Dedifferentiated amniotic fluid mesenchymal stem cell (primary cell): Measurements from ENCODE around the gene LIPG.
A peak's percentile ranks its signal among the peaks of the same experiment; 100 is the strongest.

Source experiments
- DNase-seq: peaks from one replicate; pipeline ENCODE4 v3.0.0-alpha.2; 2016; ENCODE audit errors: extremely low spot score

Gene LIPG

DNA sequence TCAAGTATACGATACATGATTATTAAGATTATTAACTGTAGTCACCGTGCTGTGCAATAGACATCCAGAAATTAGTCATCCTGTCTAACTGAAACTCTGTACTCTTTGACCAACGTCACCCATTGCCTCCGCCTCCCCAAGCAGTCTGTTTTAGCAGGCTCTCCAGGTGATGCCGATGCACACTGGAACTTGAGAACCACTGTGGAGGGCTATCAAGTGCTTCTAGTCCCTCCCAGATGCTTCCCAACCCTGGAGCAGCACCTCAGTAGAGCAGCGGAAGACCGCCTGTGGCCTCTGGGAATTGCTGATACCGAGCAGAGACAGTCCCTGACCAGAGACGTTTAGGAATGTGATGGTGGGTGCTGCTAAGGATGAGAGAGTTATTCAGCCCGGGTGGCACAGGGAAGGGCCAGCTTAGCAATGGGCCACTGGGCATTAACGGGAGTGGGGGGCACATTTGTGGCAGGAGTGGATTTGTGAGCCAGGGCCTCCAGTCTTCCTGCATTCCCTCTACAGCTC, 50.7 kb downstream of the LIPG start:
- no peak for DNase-seq

DNA sequence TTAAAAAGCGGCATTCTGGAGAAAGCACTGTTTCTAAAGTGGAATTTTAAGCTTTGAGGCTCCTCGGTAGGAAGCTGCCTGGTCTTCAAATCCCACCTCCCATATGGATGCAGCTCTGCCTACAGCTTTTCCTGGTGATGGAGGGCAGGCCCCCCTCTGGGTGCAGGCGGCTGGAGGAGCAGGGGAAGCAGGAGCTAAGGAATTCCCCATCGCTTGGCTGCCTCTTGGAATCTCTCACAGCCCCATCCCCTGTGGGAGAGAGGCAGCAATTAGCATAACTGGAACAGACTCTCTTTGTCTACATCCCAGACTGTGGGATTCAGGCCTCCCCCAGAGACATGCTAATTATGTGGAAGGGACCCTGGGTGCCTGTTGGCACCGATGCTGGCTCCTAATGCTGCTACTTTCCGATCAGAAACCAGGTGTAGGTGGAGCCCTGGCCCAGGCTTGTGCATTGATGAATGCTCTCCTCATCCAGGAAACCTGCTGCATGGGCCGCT, 51.3 kb downstream of the LIPG start:
- no peak for DNase-seq

GRCh38 chr18:49613641-49614151, 51.8 kb downstream of the LIPG start:
- no peak for DNase-seq

DNA sequence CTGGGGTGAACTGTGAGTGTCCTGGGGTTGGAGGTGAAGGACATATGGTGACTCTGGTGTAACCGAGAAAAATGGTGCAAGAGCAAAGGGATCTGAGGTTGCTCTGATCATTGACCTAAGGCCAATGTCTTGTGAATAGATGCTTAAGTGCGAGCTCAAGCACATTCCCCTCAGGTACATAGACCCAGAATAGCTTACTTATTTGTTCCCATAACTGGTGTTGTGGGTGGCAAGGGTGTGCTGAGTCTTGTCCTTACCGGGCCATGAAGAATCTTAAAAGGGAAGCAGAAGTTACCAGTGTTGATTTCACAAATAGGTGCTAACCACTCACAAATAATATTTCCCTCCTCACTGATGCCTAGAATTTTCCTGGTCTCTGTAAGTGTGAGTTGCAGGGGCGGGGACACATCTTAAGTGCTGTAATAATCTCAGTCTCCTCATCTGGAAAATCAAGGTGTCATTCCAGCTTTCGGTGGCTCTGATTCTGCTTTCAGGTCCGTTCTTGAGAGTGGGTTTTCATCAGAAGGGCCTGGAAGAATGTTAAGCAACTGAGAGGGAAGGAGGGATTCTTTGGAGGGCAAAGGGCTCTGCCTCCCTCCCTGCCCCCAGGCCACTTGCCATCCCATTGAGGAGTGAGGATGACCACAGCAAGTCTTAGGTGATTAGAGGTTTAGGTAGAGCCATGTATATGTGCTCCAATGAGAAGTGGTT, 54.9 kb downstream of the LIPG start:
- DNase-seq: no peak

DNA sequence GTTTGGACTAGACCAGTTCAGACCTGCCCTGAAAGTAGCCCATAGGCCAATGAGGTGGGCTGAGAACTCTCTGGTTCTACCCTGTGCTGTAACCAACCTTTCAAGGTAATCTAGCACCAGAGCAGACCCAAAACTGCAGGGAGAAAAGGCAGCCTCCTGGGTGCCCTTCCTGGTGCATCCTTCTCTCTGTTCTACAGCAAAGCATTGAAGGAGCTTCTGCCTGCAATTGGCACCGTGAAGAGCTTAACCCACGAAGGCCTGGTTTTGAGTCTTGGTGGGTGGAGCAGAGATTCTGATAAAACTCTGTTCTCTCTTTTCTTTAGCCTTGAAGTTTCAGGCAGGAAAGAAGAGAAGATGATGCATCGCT, 55.5 kb downstream of the LIPG start:
- no peak for DNase-seq

- no peak for DNase-seq
Measured at GRCh38 chr18:49617865-49618264, 56.0 kb downstream of the LIPG start.

GRCh38 chr18:49618742-49619681, 57.2 kb downstream of the LIPG start:
- DNase-seq: no peak

- peak; percentile 65 for DNase-seq
Measured at GRCh38 chr18:49619801-49620200, 57.9 kb downstream of the LIPG start.

DNA sequence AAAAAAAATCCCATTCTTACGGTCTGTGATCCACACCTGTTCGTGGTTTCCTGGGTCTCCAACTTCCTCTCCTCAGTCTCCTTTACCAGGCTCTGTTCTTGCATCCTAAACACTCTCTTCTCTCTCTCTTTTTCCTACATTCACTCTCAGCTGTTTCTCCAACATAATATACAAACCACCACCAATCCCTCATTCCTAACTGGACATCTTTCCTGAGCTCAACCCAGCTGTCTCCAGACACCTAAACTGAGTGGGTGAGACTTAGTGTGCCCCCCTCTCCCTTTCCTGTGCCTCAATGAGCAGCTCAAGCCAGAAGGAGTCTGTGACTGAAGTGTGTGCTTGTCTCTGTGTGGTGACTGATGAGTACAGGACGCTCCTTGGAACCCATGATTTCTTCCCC, 59.4 kb downstream of the LIPG start:
- DNase-seq: no peak

- no peak for DNase-seq
Measured at GRCh38 chr18:49621717-49622351, 60.0 kb downstream of the LIPG start.

DNA sequence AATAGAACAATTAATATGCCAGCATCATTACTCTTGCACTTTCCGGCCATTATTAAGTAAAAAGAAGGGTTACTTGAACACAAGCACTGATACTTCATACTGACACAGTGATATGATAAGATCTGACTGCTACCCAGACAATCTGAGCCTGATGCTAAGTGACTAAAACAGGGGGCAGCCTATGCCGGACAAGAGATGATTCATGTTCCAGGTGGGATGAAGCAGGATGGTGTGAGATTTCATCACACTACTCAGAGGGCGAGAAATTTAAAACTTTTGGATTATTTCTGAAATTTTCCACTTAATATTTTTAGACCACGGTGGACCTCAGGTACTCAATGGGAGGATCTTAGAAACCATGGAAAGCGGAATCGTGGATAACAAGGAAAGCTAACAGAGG, 61.7 kb downstream of the LIPG start:
- no peak for DNase-seq

DNA sequence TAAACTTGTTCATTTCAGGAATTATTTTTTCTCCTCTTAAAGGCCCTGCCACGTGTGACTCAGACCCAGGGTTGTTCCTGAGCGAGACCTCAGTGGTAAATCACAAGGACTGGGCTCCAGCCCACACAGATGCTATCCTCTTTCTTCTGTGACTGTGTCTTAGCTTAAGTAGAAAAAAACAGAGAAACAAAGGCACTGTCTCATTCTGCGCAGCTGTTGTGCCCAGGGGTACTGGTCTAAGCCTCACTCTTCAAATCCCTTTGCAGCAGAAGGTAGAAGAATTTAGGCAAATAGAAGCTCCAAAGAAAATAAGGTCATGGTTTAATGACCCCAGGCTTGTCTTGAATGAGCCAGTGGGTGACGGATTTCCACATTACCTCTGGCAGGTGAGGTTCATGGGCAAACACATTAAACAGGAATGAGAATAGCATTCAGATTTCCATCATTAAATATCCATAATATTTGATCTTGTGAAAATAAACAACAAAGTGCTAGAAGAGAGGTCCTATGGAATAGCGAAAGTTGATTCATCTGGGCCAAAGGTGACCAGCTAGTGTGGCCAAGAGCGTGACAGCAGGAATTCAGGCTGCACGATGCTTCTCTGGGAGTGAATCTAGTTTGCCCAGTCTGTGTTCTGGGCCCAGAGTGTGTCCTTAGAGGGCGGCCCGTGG, 63.3 kb downstream of the LIPG start:
- DNase-seq: no peak

- DNase-seq: no peak
Measured at GRCh38 chr18:49626842-49627467, 65.1 kb downstream of the LIPG start.

DNA sequence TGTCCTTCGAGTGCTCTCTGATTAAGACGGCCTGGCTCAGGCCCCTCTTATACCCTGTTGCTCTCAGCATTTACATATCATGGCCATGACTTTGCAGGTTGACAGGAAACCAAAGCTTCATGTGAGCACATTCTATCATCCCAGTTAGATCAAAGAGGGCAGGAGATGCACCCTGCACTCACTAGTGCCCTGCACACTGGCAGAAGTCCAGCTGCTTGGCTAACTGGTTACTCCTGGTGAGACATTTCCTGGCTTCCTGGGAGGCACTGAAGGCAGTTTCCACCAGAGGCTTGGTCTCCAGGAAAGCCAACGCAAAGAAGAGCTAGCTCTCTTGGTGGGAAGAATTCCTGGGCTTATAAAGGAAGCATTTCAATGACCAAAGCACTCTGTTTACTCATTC, 66.3 kb downstream of the LIPG start:
- DNase-seq: no peak

GRCh38 chr18:49628881-49629795, 67.3 kb downstream of the LIPG start:
- DNase-seq: no peak

DNA sequence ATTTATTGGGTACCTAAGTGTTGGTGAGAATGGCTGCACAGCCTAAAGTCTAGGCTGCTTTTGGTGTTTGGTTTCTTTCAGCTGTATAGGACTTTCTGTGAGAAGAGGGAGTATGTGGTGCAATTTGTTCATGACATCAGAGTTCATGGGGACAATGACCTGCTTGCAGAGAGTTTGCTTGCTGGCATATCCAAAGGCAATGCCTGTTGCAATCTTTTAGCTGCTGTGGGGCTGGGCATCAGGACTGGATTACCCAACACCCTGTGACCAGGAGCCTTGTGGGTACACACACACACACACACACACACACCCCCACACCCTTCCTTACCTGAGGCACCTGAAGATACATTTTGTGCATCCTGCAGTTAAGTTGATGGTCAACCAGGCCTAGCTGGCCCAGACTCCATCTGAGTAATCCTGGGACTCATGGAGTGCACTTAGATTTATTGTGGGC, 68.4 kb downstream of the LIPG start:
- DNase-seq: no peak

DNA sequence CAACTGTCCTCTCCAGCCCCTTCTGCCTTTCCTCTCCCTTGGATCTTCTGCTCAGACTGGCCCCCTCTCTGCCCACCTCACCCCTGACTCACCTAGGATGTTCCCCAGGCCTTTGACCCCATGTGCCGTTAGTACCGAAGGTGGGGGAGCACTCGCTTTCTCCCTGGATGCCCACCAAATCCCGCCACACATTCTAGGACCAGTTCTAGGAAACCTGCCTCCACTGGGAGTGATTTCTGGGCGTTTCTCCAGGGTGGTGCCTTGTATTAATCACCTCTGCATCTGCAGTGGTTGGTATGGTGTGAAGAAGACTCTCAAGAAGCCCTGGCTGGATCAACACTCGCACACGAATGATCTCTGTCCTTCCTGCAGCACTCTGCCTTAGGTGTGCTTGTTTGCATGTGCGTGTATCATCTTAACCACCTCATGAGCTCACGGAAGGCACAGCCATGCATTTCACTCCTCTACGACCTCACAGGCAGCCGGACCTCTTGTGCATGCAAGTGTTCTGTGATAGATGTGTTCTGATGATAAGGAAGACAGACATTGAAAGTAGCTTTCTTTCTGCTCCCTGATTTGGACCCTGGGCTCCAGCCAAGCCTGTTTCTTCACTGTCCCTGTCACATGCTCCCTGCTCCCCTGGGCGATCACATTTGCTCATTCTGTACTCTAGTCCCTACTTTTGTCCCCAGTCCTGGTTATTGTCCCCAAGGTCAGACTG, 69.4 kb downstream of the LIPG start:
- DNase-seq: no peak

- no peak for DNase-seq
Measured at GRCh38 chr18:49632588-49632987, 70.7 kb downstream of the LIPG start.

GRCh38 chr18:49638209-49638785, 76.4 kb downstream of the LIPG start:
- no peak for DNase-seq
